ENCODE measurements around the gene WWOX. TPM values are rescaled to one million over a fixed set of nuclear protein-coding genes. Genes with fewer than 3 reads are reported as not detected.

Gene WWOX
- polyA plus RNA-seq, 2 of the 4 experiments (the other 2 are of a cell fraction): 16.0 to 17.2 TPM

DNA sequence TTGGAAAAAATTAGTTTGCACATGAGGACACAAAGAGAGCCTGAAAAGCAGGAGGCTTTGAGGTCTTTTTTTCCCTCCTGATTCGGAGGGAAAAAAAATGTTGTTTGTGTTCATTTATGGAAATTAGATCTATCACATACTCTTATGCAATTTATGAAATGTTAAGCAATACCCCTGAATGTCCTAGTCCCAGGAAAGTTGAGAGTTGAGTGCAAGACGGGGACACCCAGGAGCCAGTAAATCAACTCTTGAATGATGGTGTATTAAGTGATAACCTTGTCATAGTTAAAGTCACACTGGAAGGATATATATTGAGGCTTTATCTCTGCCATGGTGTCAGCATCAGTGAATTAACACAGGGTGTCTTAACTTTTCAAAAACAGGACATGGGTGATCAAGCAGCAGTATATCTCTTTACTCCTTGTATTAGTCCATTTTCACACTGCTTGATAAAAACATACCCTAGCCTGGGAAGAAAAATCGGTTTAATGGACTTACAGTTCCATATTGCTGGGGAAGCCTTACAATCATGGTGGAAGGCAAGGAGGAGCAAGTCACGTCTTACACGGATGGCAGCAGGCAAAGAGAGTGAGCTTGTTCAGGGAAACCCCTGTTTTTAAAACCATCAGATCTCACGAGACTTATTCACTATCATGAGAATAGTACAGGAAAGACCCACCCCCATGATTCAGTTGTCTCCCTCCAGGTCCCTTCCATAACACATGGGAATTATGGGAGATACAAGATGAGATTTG lies 1032.0 kb downstream of the WWOX start (continued):
- TF ChIP-seq RAD21 (conservative IDR thresholded peaks at IDR 0.05 in 1 of 2, IDR thresholded peaks at IDR 0.05 in 1 of 2) (no peak), HOXA7 (CRISPR knock-in tag; IDR thresholded peaks at IDR 0.05) (no peak)

DNA sequence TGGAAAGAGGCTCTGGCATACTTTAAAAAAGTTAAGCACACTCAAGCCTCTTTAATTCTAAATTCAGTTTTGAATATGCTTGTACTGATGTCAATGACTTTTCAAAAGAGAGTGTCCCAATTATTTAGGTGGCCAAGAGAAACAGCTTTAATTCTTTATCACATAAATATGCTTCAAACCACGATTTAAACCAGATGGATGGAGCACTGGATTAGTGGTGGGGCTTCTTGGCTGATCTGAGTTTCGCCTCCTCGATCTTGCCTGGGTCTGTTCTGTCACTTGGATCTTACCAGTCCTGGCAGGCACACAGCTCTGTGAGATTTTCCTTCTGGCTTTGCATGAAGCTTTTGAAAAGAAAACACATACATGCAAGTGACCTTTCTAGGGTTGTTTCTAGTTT lies 1033.2 kb downstream of the WWOX start:
- TF ChIP-seq NPAS2 (CRISPR knock-in tag; IDR thresholded peaks at IDR 0.05; ENCODE audit: borderline replicate concordance): no peak
- TF ChIP-seq, protein P1, sequence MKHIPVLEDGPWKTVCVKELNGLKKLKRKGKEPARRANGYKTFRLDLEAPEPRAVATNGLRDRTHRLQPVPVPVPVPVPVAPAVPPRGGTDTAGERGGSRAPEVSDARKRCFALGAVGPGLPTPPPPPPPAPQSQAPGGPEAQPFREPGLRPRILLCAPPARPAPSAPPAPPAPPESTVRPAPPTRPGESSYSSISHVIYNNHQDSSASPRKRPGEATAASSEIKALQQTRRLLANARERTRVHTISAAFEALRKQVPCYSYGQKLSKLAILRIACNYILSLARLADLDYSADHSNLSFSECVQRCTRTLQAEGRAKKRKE (CRISPR knock-in tag; IDR thresholded peaks at IDR 0.05; ENCODE audit: low read depth): no peak
- no peaks in the 10 kb centered on the region for H3K4me1 ChIP-seq
- no peaks in the 10 kb centered on the region; the same call in 2 of the 3 replicates for H3K9me3 ChIP-seq
- no peak for FAIRE-seq
- DNase-seq (ENCODE audit: low read depth in 1 of 2, low spot score in 1 of 2): no peak
- H3K4me2 ChIP-seq: no peak overlapping the region
- CTCF ChIA-PET: no interaction called here
- no peak for ATAC-seq
- POLR2A ChIA-PET: no interaction called here
- H3K4me3 ChIP-seq: no peak overlapping the region
- H3K27ac ChIP-seq: no peak overlapping the region
- 6% methylated on average over 3 of the region's 3 CpGs for WGBS (ENCODE audit: missing lambda C conversion rate)

- H3K9me3 ChIP-seq: no peaks in the 10 kb centered on the region; the same call in 2 of the 3 replicates
- no peak overlapping the region for H3K27ac ChIP-seq
- ATAC-seq: no peak
- WGBS (ENCODE audit: missing lambda C conversion rate): 34% methylated on average over 5 of the region's 5 CpGs
- CTCF ChIA-PET: interaction anchor here (0.6 kb wide), 1 partner anchor 95 kb away, joined by 3 read pairs; no protein-coding TSS in a partner anchor
- no peak overlapping the region for H3K4me2 ChIP-seq
- H3K4me1 ChIP-seq: no peaks in the 10 kb centered on the region
- POLR2A ChIA-PET: no interaction called here
- TF ChIP-seq KDM5A (IDR thresholded peaks at IDR 0.05): no peak
- no peak for TF ChIP-seq ZNF302 (CRISPR knock-in tag; IDR thresholded peaks at IDR 0.05)
- TF ChIP-seq ZSCAN20 (CRISPR knock-in tag; IDR thresholded peaks at IDR 0.05): no peak
- TF ChIP-seq BCL3 (IDR thresholded peaks at IDR 0.05): no peak
- TF ChIP-seq CBX2 (IDR thresholded peaks at IDR 0.05; ENCODE audit: borderline replicate concordance, low read depth): no peak
- TF ChIP-seq ESRRA (IDR thresholded peaks at IDR 0.05; ENCODE audit: borderline replicate concordance, low read length): no peak
- no peak for TF ChIP-seq EHMT2 (IDR thresholded peaks at IDR 0.05; ENCODE audit: low read depth)
- no peak for TF ChIP-seq FOSL2 (IDR thresholded peaks at IDR 0.05)
- no peak for TF ChIP-seq FOSL2 (CRISPR knock-in tag; IDR thresholded peaks at IDR 0.05)
- no peak for DNase-seq (ENCODE audit: low read depth in 1 of 2, low spot score in 1 of 2)
- no peak for FAIRE-seq
- H3K4me3 ChIP-seq: no peak overlapping the region
These were observed 1034.8 kb downstream of the WWOX start for GRCh38 chr16:79134300-79134699.

- POLR2A ChIA-PET: no interaction called here
- no peaks in the 10 kb centered on the region for H3K4me1 ChIP-seq
- FAIRE-seq: no peak
- no peak overlapping the region for H3K27ac ChIP-seq
- no peaks in the 10 kb centered on the region for H3K9me3 ChIP-seq
- ATAC-seq: no peak
- no peak overlapping the region for H3K4me3 ChIP-seq
- 26% methylated on average over 7 of the region's 7 CpGs for WGBS (ENCODE audit: missing lambda C conversion rate)
- CTCF ChIA-PET: interaction anchor here (1.8 kb wide), 1 partner anchor 9 kb away, joined by 6 read pairs; no protein-coding TSS in a partner anchor
- no peak overlapping the region for H3K4me2 ChIP-seq
- no peak for DNase-seq (ENCODE audit: low read depth in 1 of 2, low spot score in 1 of 2)
- TF ChIP-seq FOXS1 (CRISPR knock-in tag; IDR thresholded peaks at IDR 0.05) (no peak), FOSL2 (IDR thresholded peaks at IDR 0.05) (no peak), FOSL2 (CRISPR knock-in tag; IDR thresholded peaks at IDR 0.05) (no peak), RCOR1 (IDR thresholded peaks at IDR 0.05; ENCODE audit: low read depth, low read length) (no peak), ZNF302 (CRISPR knock-in tag; IDR thresholded peaks at IDR 0.05) (no peak), NPAS2 (CRISPR knock-in tag; IDR thresholded peaks at IDR 0.05; ENCODE audit: borderline replicate concordance) (no peak), HOXB5 (CRISPR knock-in tag; IDR thresholded peaks at IDR 0.05) (no peak), ZC3H11A (IDR thresholded peaks at IDR 0.05) (no peak), USF2 (IDR thresholded peaks at IDR 0.05) (no peak)
- TF ChIP-seq, protein P2, sequence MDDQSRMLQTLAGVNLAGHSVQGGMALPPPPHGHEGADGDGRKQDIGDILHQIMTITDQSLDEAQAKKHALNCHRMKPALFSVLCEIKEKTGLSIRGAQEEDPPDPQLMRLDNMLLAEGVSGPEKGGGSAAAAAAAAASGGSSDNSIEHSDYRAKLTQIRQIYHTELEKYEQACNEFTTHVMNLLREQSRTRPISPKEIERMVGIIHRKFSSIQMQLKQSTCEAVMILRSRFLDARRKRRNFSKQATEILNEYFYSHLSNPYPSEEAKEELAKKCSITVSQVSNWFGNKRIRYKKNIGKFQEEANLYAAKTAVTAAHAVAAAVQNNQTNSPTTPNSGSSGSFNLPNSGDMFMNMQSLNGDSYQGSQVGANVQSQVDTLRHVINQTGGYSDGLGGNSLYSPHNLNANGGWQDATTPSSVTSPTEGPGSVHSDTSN (IDR thresholded peaks at IDR 0.05): no peak
- TF ChIP-seq, protein P3, sequence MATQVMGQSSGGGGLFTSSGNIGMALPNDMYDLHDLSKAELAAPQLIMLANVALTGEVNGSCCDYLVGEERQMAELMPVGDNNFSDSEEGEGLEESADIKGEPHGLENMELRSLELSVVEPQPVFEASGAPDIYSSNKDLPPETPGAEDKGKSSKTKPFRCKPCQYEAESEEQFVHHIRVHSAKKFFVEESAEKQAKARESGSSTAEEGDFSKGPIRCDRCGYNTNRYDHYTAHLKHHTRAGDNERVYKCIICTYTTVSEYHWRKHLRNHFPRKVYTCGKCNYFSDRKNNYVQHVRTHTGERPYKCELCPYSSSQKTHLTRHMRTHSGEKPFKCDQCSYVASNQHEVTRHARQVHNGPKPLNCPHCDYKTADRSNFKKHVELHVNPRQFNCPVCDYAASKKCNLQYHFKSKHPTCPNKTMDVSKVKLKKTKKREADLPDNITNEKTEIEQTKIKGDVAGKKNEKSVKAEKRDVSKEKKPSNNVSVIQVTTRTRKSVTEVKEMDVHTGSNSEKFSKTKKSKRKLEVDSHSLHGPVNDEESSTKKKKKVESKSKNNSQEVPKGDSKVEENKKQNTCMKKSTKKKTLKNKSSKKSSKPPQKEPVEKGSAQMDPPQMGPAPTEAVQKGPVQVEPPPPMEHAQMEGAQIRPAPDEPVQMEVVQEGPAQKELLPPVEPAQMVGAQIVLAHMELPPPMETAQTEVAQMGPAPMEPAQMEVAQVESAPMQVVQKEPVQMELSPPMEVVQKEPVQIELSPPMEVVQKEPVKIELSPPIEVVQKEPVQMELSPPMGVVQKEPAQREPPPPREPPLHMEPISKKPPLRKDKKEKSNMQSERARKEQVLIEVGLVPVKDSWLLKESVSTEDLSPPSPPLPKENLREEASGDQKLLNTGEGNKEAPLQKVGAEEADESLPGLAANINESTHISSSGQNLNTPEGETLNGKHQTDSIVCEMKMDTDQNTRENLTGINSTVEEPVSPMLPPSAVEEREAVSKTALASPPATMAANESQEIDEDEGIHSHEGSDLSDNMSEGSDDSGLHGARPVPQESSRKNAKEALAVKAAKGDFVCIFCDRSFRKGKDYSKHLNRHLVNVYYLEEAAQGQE (IDR thresholded peaks at IDR 0.05): no peak
- TF ChIP-seq, protein P4, sequence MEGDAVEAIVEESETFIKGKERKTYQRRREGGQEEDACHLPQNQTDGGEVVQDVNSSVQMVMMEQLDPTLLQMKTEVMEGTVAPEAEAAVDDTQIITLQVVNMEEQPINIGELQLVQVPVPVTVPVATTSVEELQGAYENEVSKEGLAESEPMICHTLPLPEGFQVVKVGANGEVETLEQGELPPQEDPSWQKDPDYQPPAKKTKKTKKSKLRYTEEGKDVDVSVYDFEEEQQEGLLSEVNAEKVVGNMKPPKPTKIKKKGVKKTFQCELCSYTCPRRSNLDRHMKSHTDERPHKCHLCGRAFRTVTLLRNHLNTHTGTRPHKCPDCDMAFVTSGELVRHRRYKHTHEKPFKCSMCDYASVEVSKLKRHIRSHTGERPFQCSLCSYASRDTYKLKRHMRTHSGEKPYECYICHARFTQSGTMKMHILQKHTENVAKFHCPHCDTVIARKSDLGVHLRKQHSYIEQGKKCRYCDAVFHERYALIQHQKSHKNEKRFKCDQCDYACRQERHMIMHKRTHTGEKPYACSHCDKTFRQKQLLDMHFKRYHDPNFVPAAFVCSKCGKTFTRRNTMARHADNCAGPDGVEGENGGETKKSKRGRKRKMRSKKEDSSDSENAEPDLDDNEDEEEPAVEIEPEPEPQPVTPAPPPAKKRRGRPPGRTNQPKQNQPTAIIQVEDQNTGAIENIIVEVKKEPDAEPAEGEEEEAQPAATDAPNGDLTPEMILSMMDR (IDR thresholded peaks at IDR 0.05): no peak
These were observed 1037.5 kb downstream of the WWOX start for GRCh38 chr16:79136955-79137354.
